ENCODE data around the gene SCAF1. TPM values are rescaled to one million over a fixed set of nuclear protein-coding genes. Genes with fewer than 3 reads are reported as not detected.

Gene SCAF1
- total and polyA plus RNA-seq, 7 donors, result 23.0 to 72.9 (median 45.5) TPM

DNA sequence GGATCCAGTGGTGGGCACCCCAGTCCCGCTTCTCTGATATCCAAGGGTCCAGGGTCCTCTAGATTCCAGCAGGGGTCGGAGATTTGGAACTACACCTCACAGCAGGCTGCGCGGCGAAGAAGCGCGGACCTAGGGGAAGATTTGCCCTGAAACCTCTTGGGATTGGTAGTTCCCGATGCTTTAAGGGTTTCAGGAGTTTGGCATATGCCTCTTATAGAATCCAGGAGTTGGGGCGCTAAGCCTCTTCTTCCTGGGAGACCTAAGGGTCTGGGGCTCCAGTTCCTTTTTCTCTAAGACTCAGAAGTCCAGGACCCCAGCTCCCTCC is 24.1 kb downstream of the SCAF1 start:
- 0 to 2% (median 1%) methylated on average over 9 of the region's 9 CpGs for WGBS, 3 donors
- Histone ChIP-seq H3K9me3 (no peaks in the 10 kb centered on the region), H3K27ac (peak overlapping the region; percentile 49), H3K36me3 (ENCODE audit: insufficient read depth in 1 of 2, low read depth in 1 of 2) (peaks cover 0 to 35% of the 10 kb centered on the region in 2 donors), H3K27me3 (ENCODE audit: insufficient read depth in 3 of 3, low read length in 2 of 3) (no peaks in the 10 kb centered on the region), H3K4me1 (peaks cover 8% of the 10 kb centered on the region), H3K4me3 (peak overlapping the region; percentile 70)
- ATAC-seq (no peak), DNase-seq (no peak)
- TF ChIP-seq CTCF (IDR thresholded peaks at IDR 0.05), result peak; percentile 3
- intact Hi-C loops (cut with DNase I), result no loop called here

DNA sequence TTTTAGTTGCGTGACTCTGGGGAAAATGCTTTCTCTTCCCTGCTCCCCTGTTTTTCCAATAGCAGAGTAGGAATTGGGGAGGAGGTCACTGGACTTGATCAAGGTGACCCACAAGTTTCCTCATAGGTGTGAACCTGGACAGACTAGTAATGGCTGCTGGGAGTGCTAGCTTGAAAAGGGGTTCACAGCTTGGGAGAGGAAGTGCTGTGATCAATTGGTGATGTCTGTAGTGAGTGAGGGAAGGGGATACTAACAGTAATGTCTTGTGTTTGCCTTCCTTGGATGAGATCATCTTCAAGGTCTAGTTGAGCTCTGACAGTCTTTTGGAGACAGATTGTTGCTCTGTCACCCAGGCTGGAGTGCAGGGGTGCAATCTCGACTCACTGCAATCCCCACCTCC is 25.5 kb downstream of the SCAF1 start:
- no peak for ATAC-seq
- WGBS, 3 donors, result 88 to 93% (median 91%) methylated on average over 2 of the region's 2 CpGs
- H3K27ac ChIP-seq, result no peak overlapping the region
- no peak for DNase-seq
- peaks cover 0 to 24% of the 10 kb centered on the region in 2 donors for H3K36me3 ChIP-seq (ENCODE audit: insufficient read depth in 1 of 2, low read depth in 1 of 2)
- H3K4me1 ChIP-seq, result peaks cover 13% of the 10 kb centered on the region
- no peak overlapping the region for H3K4me3 ChIP-seq
- no peaks in the 10 kb centered on the region for H3K27me3 ChIP-seq (ENCODE audit: insufficient read depth in 3 of 3, low read length in 2 of 3)
- intact Hi-C loops (cut with DNase I), result no loop called here
- no peaks in the 10 kb centered on the region for H3K9me3 ChIP-seq
- no peak for TF ChIP-seq CTCF (IDR thresholded peaks at IDR 0.05)

DNA sequence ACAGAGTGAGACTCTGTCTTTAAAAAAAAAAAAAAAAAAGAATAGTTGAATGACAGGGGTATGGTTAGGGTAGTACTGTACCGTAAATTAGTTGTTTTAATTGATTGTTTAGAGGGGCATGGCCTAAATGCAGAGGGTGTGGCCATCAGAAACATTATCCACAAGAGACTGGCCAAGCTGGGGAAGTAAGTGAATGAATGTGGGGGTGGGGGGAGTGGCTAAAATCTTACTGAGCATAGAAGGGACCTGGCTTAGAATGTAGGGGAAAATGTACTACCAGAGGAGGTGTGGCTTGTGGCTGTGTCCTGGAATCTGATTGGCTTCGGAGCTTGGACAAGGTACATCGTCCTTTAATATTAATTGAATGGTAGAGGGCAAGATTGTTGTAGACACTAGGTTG is 27.5 kb downstream of the SCAF1 start:
- Histone ChIP-seq H3K27ac (no peak overlapping the region), H3K27me3 (ENCODE audit: insufficient read depth in 3 of 3, low read length in 2 of 3) (no peaks in the 10 kb centered on the region), H3K9me3 (no peaks in the 10 kb centered on the region), H3K4me3 (no peak overlapping the region), H3K36me3 (ENCODE audit: insufficient read depth in 1 of 2, low read depth in 1 of 2) (peaks cover 0 to 19% of the 10 kb centered on the region in 2 donors), H3K4me1 (peaks cover 9% of the 10 kb centered on the region)
- no peak for TF ChIP-seq CTCF (IDR thresholded peaks at IDR 0.05)
- DNase-seq (no peak), ATAC-seq (no peak)
- intact Hi-C loops (cut with DNase I), result no loop called here
- 89 to 98% (median 89%) methylated on average over 3 of the region's 3 CpGs for WGBS, 3 donors

GRCh38 chr19:49672131-49672919 is 30.3 kb downstream of the SCAF1 start:
- H3K4me1 ChIP-seq, result peaks cover 10% of the 10 kb centered on the region
- H3K27me3 ChIP-seq (ENCODE audit: insufficient read depth in 3 of 3, low read length in 2 of 3), result no peaks in the 10 kb centered on the region
- intact Hi-C loops (cut with DNase I), result loop anchor here in 1 of 2 donors (10.0 kb wide), 1 partner anchor 98 kb away; no protein-coding TSS in a partner anchor
- H3K9me3 ChIP-seq, result no peaks in the 10 kb centered on the region
- H3K36me3 ChIP-seq (ENCODE audit: insufficient read depth in 1 of 2, low read depth in 1 of 2), result peaks cover 0 to 19% of the 10 kb centered on the region in 2 donors
- no peak overlapping the region for H3K4me3 ChIP-seq
- peak overlapping the region; percentile 69 for H3K27ac ChIP-seq
- ATAC-seq (peak; percentile 16 to 30 (median 21)), DNase-seq (peak; percentile 80 to 89)
- TF ChIP-seq CTCF (IDR thresholded peaks at IDR 0.05), result peak; percentile 88
- WGBS, 3 donors, result 19 to 26% (median 21%) methylated on average over 28 of the region's 28 CpGs

All from psoas muscle (tissue), 8 donors.